GM21717 (cell line): ENCODE data around the gene SLC9A2.

Experiments
- ATAC-seq: cut with Tn5 transposase; IDR thresholded peaks from one replicate; pipeline ENCODE4 v1.9.1; 2021; ENCODE audit warnings: mild to moderate bottlenecking, moderate library complexity; ENCODE audit not compliant: unreplicated experiment

The SLC9A2 gene

DNA sequence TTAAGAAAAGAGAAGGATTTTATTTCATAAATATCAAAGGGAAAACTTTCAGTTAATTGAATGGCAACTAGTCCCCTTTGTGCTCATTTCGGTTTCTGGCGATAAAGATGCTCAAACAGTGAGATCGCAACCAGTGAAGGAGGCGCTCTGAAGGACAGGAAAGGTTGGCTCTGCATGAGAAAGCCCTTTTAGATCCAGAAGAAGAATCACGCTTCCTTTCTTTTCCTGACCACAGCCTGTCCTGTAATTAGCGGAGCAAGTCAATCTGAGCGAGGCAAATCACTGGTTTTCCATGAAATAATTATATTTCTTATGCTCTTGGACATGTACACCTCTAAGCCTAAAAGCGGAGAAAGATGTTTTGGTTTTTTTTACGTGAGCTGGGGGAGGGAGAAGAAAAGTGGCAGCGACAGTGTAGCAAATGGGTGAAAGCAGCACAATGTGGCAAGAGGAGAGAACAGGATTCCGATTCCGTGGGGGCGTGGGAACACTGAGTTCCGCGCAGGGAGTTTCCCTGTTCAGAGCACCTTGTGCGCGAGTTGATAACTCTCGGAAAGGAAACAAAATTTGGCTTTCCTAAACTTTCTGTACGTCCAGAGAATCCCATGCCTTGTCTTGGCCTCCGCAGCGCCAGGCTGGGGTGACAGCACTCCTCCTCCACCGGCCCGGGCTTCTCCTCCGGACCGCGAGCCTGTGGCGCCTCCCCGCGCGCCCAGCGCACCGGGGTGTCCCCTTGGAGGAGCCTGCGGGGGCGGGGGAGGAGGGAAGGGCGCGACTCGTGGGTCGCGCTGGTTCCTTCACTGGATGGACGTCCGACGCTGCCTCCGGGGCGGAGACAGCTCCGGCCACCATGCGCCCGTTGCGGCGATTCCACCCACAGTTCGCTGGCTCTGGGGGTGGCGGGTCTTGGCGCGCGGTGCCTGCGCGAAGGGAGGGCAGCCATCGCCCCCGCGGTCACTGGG, 620 bp upstream of the SLC9A2 start:
- ATAC-seq: no peak

DNA sequence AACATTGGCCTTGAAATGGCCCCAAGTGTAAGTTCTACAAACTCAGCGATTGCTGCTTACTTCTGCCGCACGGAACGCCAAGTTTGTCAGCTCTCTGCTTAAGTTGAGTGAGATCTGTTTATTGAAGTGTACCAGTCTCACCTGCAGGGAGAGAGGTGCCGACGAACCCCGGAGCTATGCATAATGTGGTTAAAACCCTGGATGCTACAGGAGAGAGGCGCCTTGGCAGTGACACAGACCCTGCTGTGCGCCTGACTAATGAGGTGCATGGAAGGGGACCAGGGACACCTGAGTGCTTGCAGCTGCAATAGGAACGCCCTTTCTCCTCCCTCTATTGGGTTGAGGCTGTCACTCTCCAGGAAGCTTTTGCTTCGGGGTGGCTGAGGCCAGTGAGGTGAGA, 979 bp downstream of the SLC9A2 start:
- no peak for ATAC-seq

DNA sequence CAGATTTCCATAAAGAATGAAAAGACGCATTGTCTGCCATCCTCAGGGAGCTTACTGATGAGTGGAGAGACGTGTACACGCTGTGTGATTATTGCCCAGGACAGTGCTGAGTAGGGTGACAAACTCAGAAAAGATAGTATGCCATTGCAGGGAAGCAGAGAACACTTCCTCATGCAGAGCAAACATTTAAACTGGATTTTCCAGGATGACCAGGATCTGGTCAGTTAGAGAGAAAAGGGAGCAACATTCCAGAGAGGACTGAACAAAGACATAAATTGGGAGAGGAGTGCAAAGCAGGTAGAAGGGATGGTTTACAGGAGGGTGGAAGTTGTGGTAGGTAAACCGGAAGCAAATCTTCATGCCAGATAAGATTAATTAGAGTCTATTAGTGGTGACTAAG, 2.3 kb downstream of the SLC9A2 start:
- ATAC-seq: no peak

DNA sequence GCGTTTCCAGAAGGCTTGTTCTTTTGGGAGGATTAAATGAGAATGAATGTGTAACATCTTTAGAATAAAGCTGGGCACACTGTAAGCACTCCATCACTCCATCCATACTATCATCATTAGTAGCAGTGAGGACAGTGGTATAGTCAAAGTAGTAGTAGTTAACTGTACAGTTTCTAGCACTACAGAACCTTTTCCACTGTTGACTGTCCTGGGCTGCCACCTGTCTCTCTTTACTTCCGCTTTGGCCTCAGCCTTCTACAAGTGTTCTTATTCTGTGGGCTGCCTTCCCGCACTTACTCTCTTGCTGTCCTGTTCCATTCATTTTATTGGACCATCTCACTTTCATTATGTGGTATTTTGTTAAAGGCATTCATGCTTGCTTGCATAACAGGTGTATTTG, 3.3 kb downstream of the SLC9A2 start:
- ATAC-seq: peak; percentile 83

DNA sequence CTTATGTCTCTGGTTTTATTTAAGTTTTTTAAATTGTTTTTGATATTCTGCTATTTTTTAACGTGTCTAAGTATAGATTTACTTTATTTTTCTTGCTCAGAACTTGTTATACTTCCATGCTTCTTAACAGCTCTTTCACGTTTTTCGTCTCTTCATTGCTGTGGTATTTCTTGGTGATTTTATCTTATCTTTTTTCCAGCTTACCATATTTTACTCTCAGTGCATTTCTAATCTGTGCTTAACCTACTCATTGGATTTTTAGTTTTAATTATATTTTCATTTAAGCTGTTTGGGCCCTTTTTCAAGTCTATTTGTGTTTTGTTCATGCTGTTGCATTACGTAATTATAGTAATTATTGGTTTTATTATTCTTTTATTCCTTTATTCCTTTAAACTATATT, 11.1 kb downstream of the SLC9A2 start:
- no peak for ATAC-seq

DNA sequence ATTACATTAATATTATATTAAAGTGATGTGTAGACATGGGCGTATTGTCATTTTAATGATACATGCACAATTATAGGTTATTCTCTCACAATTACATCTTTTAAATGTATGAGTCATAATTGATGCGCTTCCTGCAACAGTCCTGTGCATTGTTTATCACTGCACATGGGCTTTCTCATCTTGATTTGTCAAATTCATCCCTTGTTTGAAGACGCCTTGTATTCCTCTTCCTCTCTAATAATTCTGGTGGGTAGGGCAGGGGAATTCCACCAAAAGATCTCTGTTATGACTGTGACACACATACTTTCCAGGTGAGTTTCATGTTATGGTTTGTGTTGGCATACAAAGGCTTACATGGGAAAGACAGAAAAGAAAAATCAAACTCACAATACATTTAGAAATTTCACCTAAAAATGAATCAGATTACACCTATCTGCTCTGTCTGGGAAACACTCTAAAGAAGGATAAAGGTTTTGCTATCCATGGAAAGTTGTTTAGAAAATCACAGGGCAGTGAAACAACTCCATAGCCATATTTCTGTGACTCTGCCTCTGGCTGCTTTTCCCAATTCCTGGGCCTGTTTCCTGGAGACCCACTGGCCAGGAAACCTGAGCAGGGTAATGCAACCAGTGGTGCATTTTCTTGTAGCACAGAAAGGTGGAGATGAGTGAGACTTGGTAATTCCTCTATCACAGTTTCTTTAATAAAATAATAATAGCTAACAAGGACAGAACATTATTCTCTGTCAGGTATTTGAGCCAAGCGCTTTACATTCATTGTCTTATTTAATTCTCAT, 13.2 kb downstream of the SLC9A2 start:
- no peak for ATAC-seq

DNA sequence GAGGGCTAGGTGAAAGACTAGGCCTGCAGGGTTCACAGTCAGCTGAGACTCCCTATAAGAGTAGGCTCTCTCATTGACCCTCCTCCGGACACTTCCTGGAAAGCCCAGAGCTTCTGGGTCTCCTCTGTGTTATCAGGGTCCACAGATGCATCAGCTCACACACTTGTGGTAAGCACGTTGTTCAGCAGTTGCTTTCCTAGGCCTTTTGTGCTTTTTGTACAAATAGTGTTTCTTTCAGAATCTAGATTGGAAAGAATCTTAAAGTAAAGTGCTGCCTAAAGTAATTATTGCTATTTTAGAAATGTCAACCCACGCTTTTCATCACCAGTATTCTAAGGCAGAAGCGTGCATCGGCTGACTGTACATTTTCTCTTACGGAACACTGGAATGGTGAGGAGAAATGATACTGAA, 15.5 kb downstream of the SLC9A2 start:
- ATAC-seq: no peak

DNA sequence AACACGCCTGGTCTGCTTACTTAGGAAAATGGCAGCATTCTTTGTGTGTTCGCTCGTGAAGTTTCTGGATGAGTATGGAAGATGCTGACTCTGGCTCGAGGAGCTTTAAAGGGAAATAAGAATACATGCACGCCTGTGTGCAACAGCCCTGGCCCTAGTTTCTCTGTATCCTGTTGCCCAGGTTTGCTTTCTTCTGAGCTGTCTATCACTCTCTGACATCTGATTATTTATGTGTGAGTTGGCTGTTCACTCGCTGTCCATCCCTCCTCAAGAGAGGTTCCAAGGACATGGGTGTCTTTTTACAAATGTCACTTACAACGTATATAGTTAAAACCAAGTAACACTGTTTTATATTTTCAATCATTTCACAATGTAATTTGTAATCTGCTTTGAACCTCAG, 16.0 kb downstream of the SLC9A2 start:
- no peak for ATAC-seq

DNA sequence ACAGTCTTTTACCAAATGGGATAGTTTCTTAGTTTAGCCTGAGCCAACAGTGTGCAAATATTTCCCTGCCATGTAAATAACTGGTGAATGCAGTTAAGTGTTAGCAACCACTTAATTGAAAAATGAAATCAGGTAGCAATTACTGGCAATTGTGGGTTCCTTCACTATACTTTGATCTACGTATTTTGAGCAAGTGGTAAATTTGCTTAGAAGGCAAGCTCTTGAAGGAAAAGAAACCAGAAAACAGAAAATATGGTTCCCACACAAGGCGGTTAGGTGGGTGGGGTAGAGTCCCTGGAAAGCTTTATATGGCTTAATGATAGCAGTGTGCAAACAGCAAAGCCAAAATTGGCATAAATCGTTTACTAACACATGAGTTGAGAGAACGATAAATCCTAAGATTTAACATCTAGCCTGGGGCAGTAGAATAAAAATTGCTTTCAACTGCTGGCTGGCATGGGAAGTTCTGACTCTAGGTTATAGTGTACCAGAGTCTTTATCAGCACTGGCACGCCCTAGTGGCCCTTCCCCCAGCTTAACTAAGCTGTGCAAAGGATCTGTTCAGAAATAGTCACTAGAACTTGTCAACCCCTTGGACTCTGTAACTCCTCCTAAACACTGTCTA, 17.0 kb downstream of the SLC9A2 start:
- no peak for ATAC-seq

DNA sequence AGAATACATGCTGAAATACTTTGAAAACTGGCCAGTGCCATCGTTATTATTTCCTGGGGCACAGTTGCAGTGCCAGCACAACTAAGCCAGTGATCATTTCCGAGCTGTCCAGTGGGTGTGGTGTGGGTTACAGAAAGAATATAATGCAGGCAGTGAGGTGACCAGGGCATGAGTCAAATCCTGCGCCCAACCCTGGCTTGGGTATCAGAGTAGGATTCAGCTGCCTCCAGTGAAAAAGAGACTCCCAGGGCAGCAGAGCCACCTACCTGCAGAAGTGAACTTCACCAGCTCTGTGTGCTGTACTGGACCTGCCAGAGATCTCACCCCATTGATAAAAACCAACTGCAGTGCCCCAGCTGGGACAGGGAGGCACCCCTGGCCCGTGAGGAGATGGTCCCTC, 18.0 kb downstream of the SLC9A2 start:
- no peak for ATAC-seq

DNA sequence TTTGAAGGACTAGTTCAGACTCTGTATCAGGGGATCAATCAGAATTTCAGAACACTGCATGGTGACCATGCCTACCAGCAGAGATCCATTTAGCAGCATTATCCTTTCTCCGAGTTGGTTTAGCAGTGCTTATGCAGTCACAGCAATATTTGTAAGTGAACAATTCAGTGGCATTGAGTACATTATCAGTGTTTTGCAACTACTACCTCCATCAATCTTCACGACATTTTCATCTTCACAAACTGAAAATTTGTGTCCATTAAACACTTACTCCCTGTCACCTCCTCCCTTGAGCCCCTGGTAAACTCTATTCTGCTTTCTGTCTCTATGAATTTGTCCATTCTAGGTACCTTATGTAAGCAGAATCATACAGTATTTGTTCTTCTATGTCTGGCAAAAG, 20.1 kb downstream of the SLC9A2 start:
- ATAC-seq: no peak

DNA sequence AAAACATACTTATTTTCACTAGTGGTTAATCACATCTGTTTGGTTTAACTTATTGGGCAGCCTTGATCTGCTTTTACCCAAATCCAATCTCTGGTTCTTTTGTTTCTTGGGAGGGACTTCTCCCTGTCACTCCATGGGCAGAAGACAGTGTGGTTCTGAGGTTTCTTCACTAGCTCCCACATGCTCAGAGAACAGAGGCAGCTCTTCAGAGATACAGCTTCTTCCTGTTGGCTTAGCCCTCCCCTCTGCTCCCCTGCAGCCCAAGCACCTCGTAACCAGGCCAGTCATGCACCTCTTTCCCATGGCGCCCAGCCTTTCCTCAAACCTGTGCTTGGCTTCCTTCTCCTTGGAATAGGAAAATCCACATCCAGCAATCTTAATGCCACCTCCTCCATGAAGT, 32.8 kb downstream of the SLC9A2 start:
- no peak for ATAC-seq

DNA sequence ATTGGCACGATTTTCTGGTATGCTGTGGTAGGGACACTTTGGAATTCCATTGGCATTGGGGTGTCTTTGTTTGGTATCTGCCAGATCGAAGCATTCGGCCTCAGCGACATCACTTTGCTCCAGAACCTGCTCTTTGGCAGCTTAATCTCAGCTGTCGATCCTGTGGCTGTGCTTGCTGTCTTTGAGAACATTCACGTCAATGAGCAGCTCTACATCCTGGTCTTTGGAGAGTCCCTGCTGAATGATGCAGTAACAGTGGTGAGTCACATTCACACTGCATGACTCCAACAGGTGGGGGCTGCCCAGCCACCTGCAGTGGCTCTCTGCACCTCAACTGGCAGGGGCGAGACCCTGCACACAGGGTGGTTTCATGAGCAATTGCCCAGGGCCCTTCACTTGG, 38.4 kb downstream of the SLC9A2 start:
- ATAC-seq: peak; percentile 78

DNA sequence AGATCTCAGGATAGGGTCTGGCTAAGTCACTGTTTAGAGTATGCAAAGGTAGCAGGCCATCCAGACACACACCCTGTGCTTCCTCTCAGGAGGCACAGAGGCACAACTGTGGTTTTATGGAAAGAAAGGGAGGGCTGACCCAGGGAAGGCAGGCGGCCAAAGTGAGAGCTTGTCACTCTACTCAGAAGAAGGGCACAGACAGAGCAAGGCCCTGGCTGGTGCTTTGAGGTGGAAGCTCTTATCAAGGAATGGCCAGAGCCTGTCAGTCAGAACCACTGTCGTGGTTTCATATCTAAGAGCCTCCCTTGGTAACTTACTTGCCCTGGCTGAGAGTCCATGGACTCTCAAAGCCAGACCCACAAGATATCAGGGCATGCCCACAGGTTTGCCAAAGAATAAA, 40.7 kb downstream of the SLC9A2 start:
- no peak for ATAC-seq

DNA sequence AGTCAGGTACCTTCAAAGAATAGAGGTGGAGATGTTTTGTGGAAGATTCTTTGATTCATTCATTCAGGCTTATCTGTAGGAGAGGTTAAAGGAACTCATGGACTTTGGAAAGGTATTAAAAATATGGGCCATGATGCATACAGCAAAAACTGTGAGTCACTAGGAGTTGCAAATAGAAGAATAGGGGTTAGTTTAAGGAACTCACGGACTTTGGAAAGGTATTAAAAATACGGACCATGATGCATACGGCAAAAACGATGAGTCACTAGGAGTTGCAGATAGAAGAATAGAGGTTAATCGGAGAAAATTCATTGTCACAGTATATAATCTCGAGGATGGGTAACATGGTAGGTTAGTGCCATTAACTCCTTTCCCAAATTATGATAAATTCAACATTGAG, 41.2 kb downstream of the SLC9A2 start:
- no peak for ATAC-seq

DNA sequence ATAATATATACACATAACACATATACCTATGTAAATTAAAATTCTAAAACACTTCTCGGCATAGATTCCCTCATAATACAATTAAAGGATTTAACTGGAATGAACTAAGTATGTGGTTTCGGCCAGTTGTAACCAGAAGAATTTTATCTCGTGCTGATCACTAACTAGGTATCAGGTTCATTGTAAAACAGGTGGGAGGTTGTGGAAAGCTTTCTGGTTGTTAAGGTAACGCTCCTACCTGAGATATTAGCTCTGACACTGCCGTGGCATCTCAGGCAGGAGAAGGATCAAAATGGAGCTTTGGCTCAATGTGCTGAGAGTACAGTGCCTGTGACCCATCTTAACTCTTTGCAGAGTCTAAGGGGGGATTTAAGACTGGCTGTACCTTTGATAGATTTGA, 42.5 kb downstream of the SLC9A2 start:
- no peak for ATAC-seq

DNA sequence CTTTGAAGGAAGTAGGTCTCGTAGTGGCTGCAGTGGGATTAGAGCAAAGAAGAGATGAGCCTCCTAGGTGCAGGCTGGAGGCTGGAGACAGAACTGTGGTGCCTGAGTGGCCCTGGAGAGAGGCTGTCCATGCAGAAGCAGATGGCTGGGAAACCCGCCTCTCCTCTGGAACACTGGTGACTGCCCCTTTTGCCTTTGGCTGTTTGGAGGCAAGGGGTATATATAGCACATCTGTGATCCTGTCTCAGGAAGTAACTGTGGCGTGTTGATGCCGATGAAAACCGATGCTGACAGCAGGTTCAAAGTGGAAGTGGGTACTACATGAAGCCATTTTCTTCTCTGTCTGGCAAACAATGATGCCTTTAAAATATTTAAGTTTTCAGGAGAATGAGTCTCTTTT, 43.5 kb downstream of the SLC9A2 start:
- ATAC-seq: no peak

DNA sequence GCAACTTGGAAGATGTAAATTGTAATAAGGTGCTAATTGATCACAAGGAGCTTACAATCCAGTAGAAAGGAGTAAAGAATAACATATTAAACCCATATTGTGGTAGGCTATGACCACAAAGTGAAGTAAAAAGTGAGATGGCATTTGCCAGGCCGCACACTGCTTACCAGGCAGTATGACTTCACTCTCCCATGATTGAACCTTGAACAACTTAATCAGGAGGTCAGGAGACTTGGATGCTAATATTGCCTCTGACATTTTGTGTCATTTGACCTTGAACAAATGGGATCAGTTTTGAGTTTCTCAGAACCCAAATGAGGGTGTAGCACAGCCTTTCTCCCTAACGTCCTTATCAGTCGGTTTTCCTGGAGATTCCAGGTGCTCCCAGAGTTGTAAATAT, 44.0 kb downstream of the SLC9A2 start:
- no peak for ATAC-seq

DNA sequence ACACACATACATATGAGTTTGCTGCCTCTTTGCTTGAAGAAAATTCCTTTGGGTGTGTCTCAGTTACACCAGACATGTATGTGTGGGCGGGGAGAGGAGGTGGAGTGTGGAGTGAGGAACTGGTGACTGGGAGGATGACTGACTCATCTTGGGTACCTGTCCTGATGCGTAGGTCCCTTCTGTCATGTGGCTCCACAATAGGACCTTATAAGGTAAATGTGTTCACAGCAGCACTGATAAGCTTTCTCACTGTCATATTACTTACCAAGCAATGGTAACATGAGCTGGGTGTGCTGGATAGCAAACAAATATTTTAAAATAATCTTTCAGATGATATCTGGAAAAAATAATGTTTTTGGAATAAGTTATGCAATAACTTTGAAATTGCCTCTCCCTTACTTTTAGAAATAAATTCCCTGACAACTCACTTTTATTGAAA, 45.1 kb downstream of the SLC9A2 start:
- ATAC-seq: peak; percentile 68

DNA sequence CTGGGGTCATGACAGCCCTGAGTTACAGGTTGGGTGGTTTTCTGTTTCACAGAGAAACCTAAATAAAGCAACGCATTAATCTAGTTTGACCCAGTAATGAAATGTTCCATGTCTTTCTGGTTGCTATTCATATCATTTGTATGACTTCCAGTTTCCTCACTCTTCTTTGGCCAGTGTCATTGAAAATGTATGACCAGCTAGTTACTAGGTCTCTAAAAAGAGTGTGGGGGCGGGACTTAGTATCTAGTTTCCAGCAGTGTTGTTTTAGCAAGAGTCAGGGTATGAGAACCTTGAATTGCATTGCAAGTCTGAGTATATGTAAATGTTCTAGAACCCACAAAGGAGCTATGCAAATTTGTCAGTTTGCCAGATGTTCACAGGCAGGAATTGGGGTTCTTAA, 47.7 kb downstream of the SLC9A2 start:
- ATAC-seq: no peak

DNA sequence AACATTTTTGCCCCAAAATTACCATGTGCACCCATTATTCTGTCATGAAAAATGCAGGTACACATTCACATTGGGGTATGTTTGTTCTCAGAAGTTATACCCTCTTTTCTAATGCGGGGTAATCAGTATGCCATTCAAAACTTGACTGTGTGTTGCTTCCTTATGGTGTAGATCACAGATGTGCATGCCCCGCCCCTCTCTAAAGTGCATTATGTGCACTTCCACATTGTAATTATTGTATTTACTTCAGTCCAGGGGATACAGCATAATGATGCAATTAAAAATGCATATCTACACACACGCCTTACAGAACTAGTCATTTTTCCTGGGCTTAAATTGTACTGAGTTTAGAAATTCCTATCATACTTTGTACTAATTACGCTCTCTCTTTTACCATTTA, 48.8 kb downstream of the SLC9A2 start:
- no peak for ATAC-seq

DNA sequence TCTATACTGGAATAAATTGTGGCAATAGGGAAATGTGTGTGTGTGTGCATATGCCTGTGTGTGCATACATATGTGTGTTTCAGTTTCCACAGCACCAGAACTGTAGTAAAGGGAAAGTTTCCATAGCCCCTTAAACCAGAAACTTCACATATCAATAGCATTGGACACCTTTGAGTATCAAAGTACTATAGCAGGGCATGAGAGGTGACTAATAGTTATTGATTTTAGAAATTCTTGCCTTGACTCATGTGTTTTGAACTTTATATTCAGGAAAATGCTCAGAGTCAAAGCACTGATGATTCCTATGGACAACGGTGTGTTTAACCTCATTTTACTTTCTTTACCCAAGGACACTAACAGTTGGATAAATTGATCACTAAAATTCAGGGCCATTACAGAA, 50.0 kb downstream of the SLC9A2 start:
- ATAC-seq: no peak
